Limb (tissue), 2 donors: ENCODE data around the gene DUSP9.

Source experiments
- DNase-seq, 2 donors: peaks; one replicate each; pipeline ENCODE4 v3.0.0-alpha.2; 2016; ENCODE audit errors: extremely low spot score in 2 of 2

DUSP9 gene

GRCh38 chrX:153647461-153648357 is 706 bp downstream of the DUSP9 start:
- DNase-seq, result no peak

- no peak for DNase-seq
Observed at GRCh38 chrX:153648358-153649177, 1.6 kb downstream of the DUSP9 start.

DNA sequence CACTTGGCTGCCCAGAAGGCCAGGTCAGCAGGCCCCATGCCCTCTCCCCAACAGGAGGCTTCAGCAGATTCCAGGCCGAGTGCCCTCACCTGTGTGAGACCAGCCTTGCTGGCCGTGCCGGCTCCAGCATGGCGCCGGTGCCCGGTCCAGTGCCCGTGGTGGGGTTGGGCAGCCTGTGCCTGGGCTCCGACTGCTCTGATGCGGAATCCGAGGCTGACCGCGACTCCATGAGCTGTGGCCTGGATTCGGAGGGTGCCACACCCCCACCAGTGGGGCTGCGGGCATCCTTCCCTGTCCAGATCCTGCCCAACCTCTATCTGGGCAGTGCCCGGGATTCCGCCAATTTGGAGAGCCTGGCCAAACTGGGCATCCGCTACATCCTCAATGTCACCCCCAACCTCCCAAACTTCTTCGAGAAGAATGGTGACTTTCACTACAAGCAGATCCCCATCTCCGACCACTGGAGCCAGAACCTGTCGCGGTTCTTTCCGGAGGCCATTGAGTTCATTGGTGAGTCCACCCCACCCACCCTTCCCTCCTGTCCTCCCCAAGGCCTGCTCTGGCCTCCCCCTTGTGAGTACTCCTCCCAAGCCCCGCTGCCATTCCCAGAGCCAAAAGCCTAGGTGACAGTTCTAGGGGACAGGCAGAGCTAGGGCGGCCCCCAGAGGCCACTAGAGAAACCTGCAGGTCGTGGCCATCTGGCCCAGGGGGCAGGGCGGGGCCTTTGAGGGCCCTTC is 2.3 kb downstream of the DUSP9 start:
- no peak for DNase-seq

DNA sequence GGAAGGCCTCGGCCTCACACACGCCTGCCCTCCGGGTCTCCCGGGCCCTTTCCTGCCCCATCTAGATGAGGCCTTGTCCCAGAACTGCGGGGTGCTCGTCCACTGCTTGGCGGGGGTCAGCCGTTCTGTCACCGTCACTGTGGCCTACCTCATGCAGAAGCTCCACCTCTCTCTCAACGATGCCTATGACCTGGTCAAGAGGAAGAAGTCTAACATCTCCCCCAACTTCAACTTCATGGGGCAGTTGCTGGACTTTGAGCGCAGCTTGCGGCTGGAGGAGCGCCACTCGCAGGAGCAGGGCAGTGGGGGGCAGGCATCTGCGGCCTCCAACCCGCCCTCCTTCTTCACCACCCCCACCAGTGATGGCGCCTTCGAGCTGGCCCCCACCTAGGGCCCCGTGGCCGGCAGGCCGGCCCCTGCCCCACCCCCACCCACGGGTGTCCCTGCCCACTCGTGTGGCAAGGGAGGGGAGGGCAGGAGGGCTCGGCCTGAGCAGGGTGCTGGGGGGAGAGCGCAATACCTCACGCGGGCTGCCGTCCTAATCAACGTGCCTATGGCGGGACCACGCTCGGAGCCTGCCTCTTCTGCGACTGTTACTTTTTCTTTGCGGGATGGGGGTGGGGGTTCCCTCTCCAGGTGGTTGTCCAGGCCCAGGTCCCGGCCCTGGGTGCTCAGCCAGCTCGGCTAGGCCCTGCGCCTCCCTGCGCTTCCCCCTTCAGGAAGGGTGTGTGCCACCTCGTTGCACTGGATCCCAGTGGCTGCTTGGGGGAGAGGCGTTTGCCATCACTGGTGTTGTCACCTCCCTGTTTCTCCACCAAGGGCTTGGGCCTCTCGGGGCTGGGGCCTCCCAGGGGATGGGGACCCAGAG is 3.1 kb downstream of the DUSP9 start:
- peak in 1 of 2 donors; percentile 17 for DNase-seq

DNA sequence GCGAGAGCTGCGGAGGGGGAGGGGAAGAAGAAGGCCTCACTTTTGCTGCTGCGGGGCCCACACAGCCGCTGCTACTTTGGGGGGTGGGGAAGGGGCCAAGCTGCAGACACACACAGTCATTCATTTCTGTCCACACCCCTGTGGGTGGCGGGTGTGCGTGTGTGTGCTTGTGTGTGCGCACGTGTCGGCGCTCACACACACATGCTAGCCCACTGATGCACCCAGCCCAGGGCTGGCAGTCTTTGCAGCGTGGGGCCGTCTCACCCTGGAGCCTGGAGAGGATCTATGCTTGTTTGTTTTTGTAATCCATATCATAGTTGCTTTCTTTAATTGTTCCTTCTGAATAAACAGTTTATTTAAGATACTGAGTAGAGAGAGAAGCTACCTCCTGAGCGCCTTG is 4.0 kb downstream of the DUSP9 start:
- DNase-seq, result peak in 1 of 2 donors; percentile 23

- DNase-seq, result no peak
Observed at GRCh38 chrX:153651540-153652079, 4.6 kb downstream of the DUSP9 start.

DNA sequence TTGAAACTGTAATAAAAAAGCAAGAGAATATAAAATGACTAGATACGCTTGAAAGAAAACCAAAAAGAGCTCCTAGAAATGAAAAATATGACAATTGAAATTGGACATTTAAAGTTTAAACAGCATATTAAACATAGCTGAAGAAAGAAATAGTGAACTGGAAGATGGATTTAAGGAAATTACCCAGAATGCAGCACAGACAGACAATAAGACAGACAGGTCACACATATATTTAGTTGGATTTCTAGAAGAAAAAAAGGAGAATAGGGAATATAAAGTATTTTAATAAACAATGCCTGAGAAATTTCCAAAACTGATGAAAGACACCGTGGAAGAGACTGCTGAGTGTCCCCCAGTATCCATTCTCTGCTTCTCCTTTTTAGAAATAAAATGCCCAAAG is 6.6 kb downstream of the DUSP9 start:
- DNase-seq, result no peak

DNA sequence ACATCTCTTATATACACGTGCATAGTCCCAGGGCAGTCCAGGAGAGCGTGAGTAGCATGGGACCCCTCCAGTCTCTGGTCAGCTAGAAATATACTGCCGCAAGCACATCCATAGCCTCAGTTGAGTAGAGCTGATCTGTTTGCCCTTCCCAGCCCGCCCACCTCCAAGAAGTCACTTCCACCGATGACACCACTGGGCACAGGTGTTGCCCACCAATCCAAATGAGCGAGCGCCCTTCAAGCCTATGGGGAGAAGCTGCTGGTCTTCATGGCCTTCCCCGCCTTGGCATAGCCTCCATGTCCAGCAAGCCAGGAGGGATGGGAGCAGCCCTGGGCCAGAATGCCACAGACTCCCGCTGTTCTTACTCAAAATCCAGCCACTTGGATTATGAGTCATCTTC is 10.2 kb downstream of the DUSP9 start:
- DNase-seq, result no peak

- no peak for DNase-seq
Observed at GRCh38 chrX:153659268-153659667, 12.3 kb downstream of the DUSP9 start.

DNA sequence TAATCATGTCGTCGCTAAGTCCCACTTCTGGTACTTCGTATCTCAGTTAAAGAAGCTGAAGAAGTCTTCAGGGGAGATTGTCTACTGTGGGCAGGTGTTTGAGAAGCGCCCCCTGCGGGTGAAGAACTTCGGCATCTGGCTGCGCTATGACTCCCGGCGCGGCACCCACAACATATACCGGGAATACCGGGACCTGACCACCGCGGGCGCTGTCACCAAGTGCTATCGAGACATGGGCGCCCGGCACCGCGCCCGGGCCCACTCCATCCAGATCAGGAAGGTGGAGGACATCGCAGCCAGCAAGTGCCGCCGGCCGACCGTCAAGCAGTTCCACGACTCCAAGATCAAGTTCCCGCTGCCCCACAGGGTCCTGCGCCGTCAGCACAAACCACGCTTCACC is 15.3 kb downstream of the DUSP9 start:
- DNase-seq, result peak in 1 of 2 donors; percentile 44

- DNase-seq, result no peak
Observed at GRCh38 chrX:153665726-153666306, 18.8 kb downstream of the DUSP9 start.

- no peak for DNase-seq
Observed at GRCh38 chrX:153667281-153667955, 20.4 kb downstream of the DUSP9 start.

DNA sequence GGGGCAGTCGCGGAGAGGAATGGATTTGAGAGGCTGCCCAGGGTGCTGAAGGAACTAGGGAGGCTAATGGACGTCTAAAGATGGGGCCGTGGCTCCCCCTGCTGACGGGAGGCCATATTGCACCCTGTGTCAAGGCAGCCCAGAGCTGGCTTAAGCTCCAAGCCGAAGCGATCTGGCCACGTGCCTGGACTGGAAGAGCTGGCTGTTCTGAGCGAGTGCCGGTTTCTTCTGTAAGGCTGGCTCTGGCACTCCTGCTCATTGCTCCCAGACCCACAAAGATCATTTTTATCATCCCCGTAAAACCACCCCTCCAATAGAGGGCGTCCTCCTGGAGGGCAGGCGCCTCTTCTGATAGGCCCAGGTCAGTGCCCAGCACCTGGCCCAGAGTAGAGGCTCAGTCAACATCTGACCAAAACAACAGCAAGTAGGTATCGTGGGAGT is 21.0 kb downstream of the DUSP9 start:
- peak; percentile 74 to 90 for DNase-seq

- DNase-seq, result no peak
Observed at GRCh38 chrX:153668423-153669173, 21.6 kb downstream of the DUSP9 start.

GRCh38 chrX:153669174-153669890 is 22.3 kb downstream of the DUSP9 start:
- DNase-seq, result peak in 1 of 2 donors; percentile 53

GRCh38 chrX:153669901-153670731 is 23.1 kb downstream of the DUSP9 start:
- peak in 1 of 2 donors; percentile 23 for DNase-seq
